GM10248 (cell line): ENCODE data around the gene SLC2A4.

Source experiments
- CTCF ChIA-PET: fragments of 300-600 bp; sonication (Branson Sonifier 250); formaldehyde crosslinking; extraction: SDS; loops from one replicate; lab custom pipeline; 2021; ENCODE audit warnings: antibody characterized with exemption; lab: Yijun Ruan, JAX
- POLR2A ChIA-PET: fragments of 350-650 bp; sonication (Branson Sonifier 250); formaldehyde crosslinking; extraction: SDS; loops from one replicate; lab custom pipeline; 2020; ENCODE audit warnings: antibody characterized with exemption; lab: Yijun Ruan, JAX
- DNase-seq: peaks from one replicate; pipeline ENCODE4 v3.0.0; 2012; ENCODE audit errors: extremely low spot score
- TF ChIP-seq, protein P1 (sequence below): IDR thresholded peaks from 2 replicates; pipeline ENCODE4 v1.5.1; 2012; ENCODE audit warnings: mild to moderate bottlenecking, low read depth; ENCODE audit errors: extremely low read depth, missing control alignments, control extremely low read depth

SLC2A4 gene

GRCh38 chr17:7295230-7296180 lies 14.0 kb downstream of the SLC2A4 start:
- no peak for DNase-seq
- TF ChIP-seq, protein P1, sequence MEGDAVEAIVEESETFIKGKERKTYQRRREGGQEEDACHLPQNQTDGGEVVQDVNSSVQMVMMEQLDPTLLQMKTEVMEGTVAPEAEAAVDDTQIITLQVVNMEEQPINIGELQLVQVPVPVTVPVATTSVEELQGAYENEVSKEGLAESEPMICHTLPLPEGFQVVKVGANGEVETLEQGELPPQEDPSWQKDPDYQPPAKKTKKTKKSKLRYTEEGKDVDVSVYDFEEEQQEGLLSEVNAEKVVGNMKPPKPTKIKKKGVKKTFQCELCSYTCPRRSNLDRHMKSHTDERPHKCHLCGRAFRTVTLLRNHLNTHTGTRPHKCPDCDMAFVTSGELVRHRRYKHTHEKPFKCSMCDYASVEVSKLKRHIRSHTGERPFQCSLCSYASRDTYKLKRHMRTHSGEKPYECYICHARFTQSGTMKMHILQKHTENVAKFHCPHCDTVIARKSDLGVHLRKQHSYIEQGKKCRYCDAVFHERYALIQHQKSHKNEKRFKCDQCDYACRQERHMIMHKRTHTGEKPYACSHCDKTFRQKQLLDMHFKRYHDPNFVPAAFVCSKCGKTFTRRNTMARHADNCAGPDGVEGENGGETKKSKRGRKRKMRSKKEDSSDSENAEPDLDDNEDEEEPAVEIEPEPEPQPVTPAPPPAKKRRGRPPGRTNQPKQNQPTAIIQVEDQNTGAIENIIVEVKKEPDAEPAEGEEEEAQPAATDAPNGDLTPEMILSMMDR, result no peak
- ChIA-PET CTCF (interaction anchor here (0.9 to 2.2 kb wide), 36 partner anchors 10 to 637 kb away, joined by 3 to 80 read pairs (median 5); partner anchors contain the start of genes ACADVL, CLDN7, CTDNEP1 and DLG4), POLR2A (no interaction called here)

DNA sequence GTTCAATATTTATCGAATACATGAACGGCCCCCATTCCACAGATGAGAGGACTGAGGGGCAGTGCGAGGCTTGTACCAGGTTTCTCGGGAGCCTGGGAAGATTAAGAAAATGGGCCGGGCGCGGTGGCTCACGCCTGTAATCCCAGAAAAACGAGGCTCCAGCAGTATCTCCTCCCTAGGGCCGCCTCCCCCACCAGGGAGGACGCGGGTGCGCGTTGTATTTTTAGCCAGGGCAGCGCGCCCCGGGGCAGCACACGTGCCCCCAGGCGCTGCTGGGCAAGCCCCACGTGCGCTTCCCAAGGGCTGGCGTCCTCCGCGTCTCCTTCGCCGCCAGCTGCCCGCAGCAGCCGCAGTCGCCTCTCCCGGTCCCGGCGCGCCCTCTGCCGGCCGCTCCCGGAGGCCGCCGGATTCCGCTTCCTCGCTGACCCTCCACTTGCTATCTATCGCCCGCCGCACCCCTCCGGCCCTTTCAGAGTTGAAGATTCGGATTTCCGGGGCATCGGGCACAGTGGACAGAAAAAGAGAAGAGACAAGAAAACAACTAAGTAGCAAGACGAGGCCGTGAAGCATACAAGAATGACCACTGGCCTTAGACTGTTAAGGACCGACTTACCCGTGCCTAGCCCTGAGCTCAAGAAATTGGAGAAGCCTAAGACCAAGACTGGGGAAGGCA lies 14.8 kb downstream of the SLC2A4 start:
- POLR2A ChIA-PET, result no interaction called here

GRCh38 chr17:7304179-7304578 lies 22.7 kb downstream of the SLC2A4 start:
- POLR2A ChIA-PET, result no interaction called here
- no peak for DNase-seq
- CTCF ChIA-PET, result interaction anchor here (1.6 to 2.4 kb wide), 3 partner anchors 8 to 23 kb away, joined by 3 to 19 read pairs (median 4); partner anchors contain the start of gene SLC2A4
- TF ChIP-seq, protein P1, result no peak

More for the DNA sequence above, 14.8 kb downstream of the SLC2A4 start:
- TF ChIP-seq, protein P1, result peak; percentile 93
- DNase-seq, result peak; percentile 87
- CTCF ChIA-PET, result interaction anchor here (0.7 to 2.2 kb wide), 44 partner anchors 9 to 636 kb away, joined by 3 to 80 read pairs (median 4); partner anchors contain the start of genes ACADVL, ACAP1, CLDN7 and CTDNEP1

GRCh38 chr17:7306911-7307685 lies 25.6 kb downstream of the SLC2A4 start, which contains the start of gene EIF5A:
Gene EIF5A (plus strand): TSS chr17:7307628. CDS start chr17:7309636, 2,008 bp downstream.
- ChIA-PET POLR2A (no interaction called here), CTCF (no interaction called here)
- TF ChIP-seq, protein P1, result no peak
- peak; percentile 97 for DNase-seq

- DNase-seq, result no peak
- TF ChIP-seq, protein P1, result no peak
- ChIA-PET POLR2A (no interaction called here), CTCF (interaction anchor here (1.2 kb wide), 1 partner anchor 12 kb away, joined by 4 read pairs; no protein-coding TSS in a partner anchor)
Observed at GRCh38 chr17:7307686-7308624, 26.4 kb downstream of the SLC2A4 start.
